Left lung (tissue), 10 donors: ENCODE measurements around the gene CAB39L. TPM values are rescaled to one million over a fixed set of nuclear protein-coding genes. Genes with fewer than 3 reads are reported as not detected.

ENCODE experiments used
- ATAC-seq: fragments of 200-7000 bp; cut with Tn5 transposase; one replicate; pipeline ENCODE4 v1.9.1; 2020; ENCODE audit warnings: moderate library complexity
- DNase-seq, 4 donors: peaks; one replicate each; pipeline ENCODE4 v3.0.0-alpha.2; 2013 to 2020
- H3K27ac ChIP-seq, 2 donors: fragments of 200-600 bp; sonication (generic) in 1 of 2; one replicate each; pipeline versions ENCODE4 v1.5.0 to v1.8.0; 2020 to 2021
- H3K27me3 ChIP-seq, 2 donors: fragments of 200-600 bp; sonication (generic) in 1 of 2; one replicate each; pipeline versions ENCODE4 v1.5.0 to v1.8.0; 2020 to 2021
- H3K36me3 ChIP-seq, 2 donors: fragments of 200-600 bp; sonication (generic) in 1 of 2; one replicate each; pipeline versions ENCODE4 v1.5.0 to v1.8.0; 2020 to 2021
- H3K4me1 ChIP-seq, 2 donors: fragments of 200-600 bp; one replicate each; pipeline ENCODE4 v1.8.0; 2021
- H3K4me3 ChIP-seq, 2 donors: fragments of 200-600 bp; sonication (generic) in 1 of 2; one replicate each; pipeline versions ENCODE4 v1.5.0 to v1.8.0; 2020 to 2021; ENCODE audit warnings: mild to moderate bottlenecking in 1 of 2
- H3K9me3 ChIP-seq, 2 donors: fragments of 200-600 bp; sonication (generic) in 1 of 2; one replicate each; pipeline versions ENCODE4 v1.5.0 to v1.8.0; 2020 to 2021
- intact Hi-C, 2 donors: fragments of 100-400 bp; cut with DNase I; formaldehyde crosslinking; loops; one replicate each; pipeline versions ENCODE4 v1.11.2 to v1.14.2; 2022
- polyA plus RNA-seq, 6 donors: library from polyadenylated mRNA; unstranded; fragments of 120-200 nt; gene quantifications; one replicate each; pipeline ENCODE4 v1.2.1, GENCODE V29; 2013; ENCODE audit not compliant: insufficient read length in 6 of 6
- total RNA-seq, 2 donors: library from RNA; stranded (reverse); fragmentation: NEBNext Ultra II Directional; extraction: Animal tissue kit (Norgen Biotek cat#: 25700); gene quantifications; one replicate each; pipeline ENCODE4 v1.2.1, GENCODE V29; 2021
- TF ChIP-seq, protein P1 (sequence below), 2 donors: fragments of 200-600 bp; sonication (generic) in 1 of 2; IDR thresholded peaks; one replicate each; pipeline versions ENCODE4 v1.5.0 to v1.8.0; 2021; ENCODE audit warnings: antibody characterized with exemption in 2 of 2
- donor health status: DM: no; HTN: yes; CAD: no.
- donor health status: DM: no; HTN: no; CAD: no.

The CAB39L gene
- total and polyA plus RNA-seq, 8 donors = 8.6 to 12.8 (median 10.1) TPM

DNA sequence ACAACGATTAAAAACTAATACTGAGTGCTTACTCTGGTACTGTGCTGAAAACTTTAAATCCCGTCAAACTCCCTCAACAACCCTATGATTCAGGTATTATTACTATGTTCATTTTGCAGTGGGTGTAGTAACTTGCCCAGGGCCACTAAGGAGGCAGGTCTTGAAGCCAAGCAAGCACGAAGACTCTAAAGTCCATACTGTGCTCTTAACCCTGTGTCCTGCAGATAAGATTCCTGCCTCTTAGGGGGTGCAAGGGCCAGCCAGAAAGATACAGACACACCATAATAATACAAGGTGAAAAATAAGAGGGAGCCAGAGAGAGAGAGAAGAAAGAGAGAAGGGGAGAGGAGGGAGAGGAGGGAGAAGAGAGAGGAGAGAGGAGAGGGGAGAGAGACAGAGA is 100.6 kb downstream of the CAB39L start:
- intact Hi-C loops = no loop called here
- H3K36me3 ChIP-seq = no peaks in the 10 kb centered on the region
- H3K27me3 ChIP-seq = no peaks in the 10 kb centered on the region
- no peak overlapping the region for H3K27ac ChIP-seq
- TF ChIP-seq, protein P1, sequence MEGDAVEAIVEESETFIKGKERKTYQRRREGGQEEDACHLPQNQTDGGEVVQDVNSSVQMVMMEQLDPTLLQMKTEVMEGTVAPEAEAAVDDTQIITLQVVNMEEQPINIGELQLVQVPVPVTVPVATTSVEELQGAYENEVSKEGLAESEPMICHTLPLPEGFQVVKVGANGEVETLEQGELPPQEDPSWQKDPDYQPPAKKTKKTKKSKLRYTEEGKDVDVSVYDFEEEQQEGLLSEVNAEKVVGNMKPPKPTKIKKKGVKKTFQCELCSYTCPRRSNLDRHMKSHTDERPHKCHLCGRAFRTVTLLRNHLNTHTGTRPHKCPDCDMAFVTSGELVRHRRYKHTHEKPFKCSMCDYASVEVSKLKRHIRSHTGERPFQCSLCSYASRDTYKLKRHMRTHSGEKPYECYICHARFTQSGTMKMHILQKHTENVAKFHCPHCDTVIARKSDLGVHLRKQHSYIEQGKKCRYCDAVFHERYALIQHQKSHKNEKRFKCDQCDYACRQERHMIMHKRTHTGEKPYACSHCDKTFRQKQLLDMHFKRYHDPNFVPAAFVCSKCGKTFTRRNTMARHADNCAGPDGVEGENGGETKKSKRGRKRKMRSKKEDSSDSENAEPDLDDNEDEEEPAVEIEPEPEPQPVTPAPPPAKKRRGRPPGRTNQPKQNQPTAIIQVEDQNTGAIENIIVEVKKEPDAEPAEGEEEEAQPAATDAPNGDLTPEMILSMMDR (IDR thresholded peaks at IDR 0.05) = no peak
- ATAC-seq (no peak), DNase-seq (no peak)
- no peaks in the 10 kb centered on the region for H3K4me1 ChIP-seq
- H3K4me3 ChIP-seq = no peak overlapping the region
- H3K9me3 ChIP-seq = no peaks in the 10 kb centered on the region

DNA sequence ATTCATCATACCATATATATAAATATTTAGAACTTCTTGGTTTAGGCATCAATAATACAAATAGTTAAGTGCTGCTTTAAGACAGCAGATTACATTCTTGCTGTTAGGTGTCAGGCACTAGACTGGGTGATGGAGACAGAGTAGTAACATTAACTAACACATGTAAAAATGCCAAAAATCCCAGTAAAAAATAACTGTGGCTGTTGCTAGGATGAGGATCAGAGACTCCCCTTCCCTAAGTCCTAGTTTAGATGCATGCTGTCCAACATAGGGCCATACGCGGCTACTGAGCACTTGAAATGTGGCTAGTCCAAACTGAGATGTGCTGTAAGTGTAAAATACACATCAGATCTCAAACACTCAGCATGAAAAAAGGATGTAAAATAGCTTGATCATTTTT is 101.4 kb downstream of the CAB39L start:
- intact Hi-C loops = no loop called here
- H3K36me3 ChIP-seq = no peaks in the 10 kb centered on the region
- ATAC-seq (no peak), DNase-seq (no peak)
- H3K27ac ChIP-seq = no peak overlapping the region
- no peaks in the 10 kb centered on the region for H3K27me3 ChIP-seq
- H3K9me3 ChIP-seq = no peaks in the 10 kb centered on the region
- no peaks in the 10 kb centered on the region for H3K4me1 ChIP-seq
- H3K4me3 ChIP-seq = no peak overlapping the region
- TF ChIP-seq, protein P1 (IDR thresholded peaks at IDR 0.05) = no peak

DNA sequence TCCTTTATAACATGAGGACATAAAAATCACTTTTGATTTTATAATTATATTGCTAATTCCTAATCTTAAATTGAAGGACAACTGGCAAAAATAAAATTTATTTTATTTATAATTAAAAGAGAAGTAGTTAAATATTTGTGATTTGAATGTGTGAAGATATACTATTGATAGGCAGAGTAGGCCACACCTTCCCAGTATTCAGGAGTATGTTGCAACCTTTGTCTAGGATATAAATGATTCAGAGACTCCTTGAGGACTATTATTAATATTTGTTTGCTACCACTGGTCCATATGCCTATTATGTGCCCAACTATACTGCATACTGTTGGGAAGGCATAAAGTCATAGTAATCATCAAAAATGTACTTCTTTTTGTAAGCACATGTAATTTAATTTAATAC is 101.9 kb downstream of the CAB39L start:
- Histone ChIP-seq H3K27ac (no peak overlapping the region), H3K4me3 (no peak overlapping the region), H3K27me3 (no peaks in the 10 kb centered on the region), H3K9me3 (no peaks in the 10 kb centered on the region), H3K36me3 (no peaks in the 10 kb centered on the region), H3K4me1 (no peaks in the 10 kb centered on the region)
- intact Hi-C loops = no loop called here
- TF ChIP-seq, protein P1 (IDR thresholded peaks at IDR 0.05) = no peak
- no peak for DNase-seq
- no peak for ATAC-seq

DNA sequence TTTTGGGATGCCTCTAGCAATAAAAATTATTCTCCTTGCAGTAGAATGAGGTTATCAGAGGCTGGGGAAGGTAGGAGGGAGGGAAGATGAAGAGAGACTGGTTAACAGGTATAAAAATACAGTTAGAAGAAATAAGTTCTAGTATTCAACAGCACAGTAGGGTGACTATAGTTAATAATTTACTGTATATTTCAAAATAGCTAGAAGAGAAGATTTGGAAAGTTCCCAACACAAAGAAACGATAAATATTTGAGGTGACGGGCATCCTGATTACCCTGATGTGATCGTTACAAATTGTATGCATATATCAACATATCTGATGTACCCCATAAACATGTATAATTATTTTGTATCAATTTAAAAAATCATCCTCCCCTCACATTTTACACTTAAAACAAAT is 102.3 kb downstream of the CAB39L start:
- Histone ChIP-seq H3K4me3 (no peak overlapping the region), H3K36me3 (no peaks in the 10 kb centered on the region), H3K9me3 (no peaks in the 10 kb centered on the region), H3K27me3 (no peaks in the 10 kb centered on the region), H3K4me1 (no peaks in the 10 kb centered on the region), H3K27ac (no peak overlapping the region)
- ATAC-seq (no peak), DNase-seq (no peak)
- TF ChIP-seq, protein P1 (IDR thresholded peaks at IDR 0.05) = no peak
- intact Hi-C loops = no loop called here

DNA sequence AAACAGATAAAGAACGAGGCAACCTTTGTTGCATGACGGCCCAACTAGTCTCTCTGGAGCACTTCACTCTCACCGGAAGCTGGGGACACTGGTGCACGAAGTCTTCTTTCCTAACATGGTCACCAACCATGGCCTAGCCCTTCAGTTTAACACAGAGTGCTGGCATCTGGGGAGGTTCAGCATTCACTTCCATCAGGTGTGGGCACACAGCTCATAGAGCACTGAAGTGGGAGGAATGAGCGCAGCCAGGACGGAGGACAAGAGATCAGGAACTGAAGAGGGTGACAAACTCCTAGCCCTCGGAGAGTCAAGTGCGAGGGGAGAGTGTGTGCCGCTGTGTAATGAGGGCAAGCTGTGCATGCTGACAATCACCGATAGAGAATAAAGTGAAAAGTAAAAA is 103.7 kb downstream of the CAB39L start:
- no peaks in the 10 kb centered on the region for H3K9me3 ChIP-seq
- no peaks in the 10 kb centered on the region for H3K27me3 ChIP-seq
- H3K27ac ChIP-seq = no peak overlapping the region
- intact Hi-C loops = no loop called here
- H3K36me3 ChIP-seq = no peaks in the 10 kb centered on the region
- TF ChIP-seq, protein P1 (IDR thresholded peaks at IDR 0.05) = no peak
- H3K4me3 ChIP-seq = no peak overlapping the region
- DNase-seq (no peak), ATAC-seq (no peak)
- H3K4me1 ChIP-seq = no peaks in the 10 kb centered on the region
